ENCODE measurements around the gene VPS13D.

- no peak for TF ChIP-seq SP1 (IDR thresholded peaks at IDR 0.05)
- no peak for TF ChIP-seq ELF4 (IDR thresholded peaks at IDR 0.05)
- no peak for TF ChIP-seq ARNT (IDR thresholded peaks at IDR 0.05)
- TF ChIP-seq FOXM1 (IDR thresholded peaks at IDR 0.05; ENCODE audit: borderline replicate concordance), result no peak
- no peak for TF ChIP-seq SUZ12 (IDR thresholded peaks at IDR 0.05)
- TF ChIP-seq FOXA1 (IDR thresholded peaks at IDR 0.05), result no peak
- no peak for TF ChIP-seq BHLHE40 (IDR thresholded peaks at IDR 0.05; ENCODE audit: borderline replicate concordance)
- no peak for TF ChIP-seq FOXK2 (IDR thresholded peaks at IDR 0.05)
- TF ChIP-seq CTBP1 (IDR thresholded peaks at IDR 0.05; ENCODE audit: borderline replicate concordance), result no peak
- no peak for TF ChIP-seq TARDBP (IDR thresholded peaks at IDR 0.05)
- TF ChIP-seq HDGF (IDR thresholded peaks at IDR 0.05; ENCODE audit: borderline replicate concordance), result no peak
Measured at GRCh38 chr1:12480748-12481362, 251.0 kb downstream of the VPS13D start.
